H9 (cell line): ENCODE data around the gene OR5H6. TPM values are rescaled to one million over a fixed set of nuclear protein-coding genes. Genes with fewer than 3 reads are reported as not detected.
A peak's percentile ranks its signal among the peaks of the same experiment; 100 is the strongest.

Experiments used
- DNase-seq: peaks from one replicate; pipeline ENCODE4 v3.0.0-alpha.2; 2017
- H2AFZ ChIP-seq: one replicate; pipeline ENCODE4 v1.6.1; 2013; ENCODE audit warnings: mild to moderate bottlenecking, low read length, control low read depth, moderate library complexity
- H2AK5ac ChIP-seq: 2 replicates; pipeline ENCODE4 v1.6.1; 2013; ENCODE audit warnings: low read length, control low read depth, mixed read lengths; ENCODE audit not compliant: insufficient read length
- H2BK120ac ChIP-seq: one replicate; pipeline ENCODE4 v1.6.1; 2013; ENCODE audit warnings: low read depth, mild to moderate bottlenecking, low read length, control low read depth, inconsistent platforms; ENCODE audit not compliant: poor library complexity, severe bottlenecking
- H2BK12ac ChIP-seq: 2 replicates; pipeline ENCODE4 v1.6.1; 2013; ENCODE audit warnings: low read length, control low read depth, mixed read lengths, low read depth; ENCODE audit not compliant: insufficient read length
- H2BK15ac ChIP-seq: 2 replicates; pipeline ENCODE4 v1.6.1; 2013; ENCODE audit warnings: low read depth, low read length, control low read depth
- H2BK20ac ChIP-seq: one replicate; pipeline ENCODE4 v1.6.1; 2013; ENCODE audit warnings: low read depth, mild to moderate bottlenecking, low read length, control low read depth, inconsistent platforms; ENCODE audit not compliant: poor library complexity, severe bottlenecking
- H2BK5ac ChIP-seq: 2 replicates; pipeline ENCODE4 v1.6.1; 2013; ENCODE audit warnings: low read length, control low read depth, mixed read lengths; ENCODE audit not compliant: insufficient read length
- H3K14ac ChIP-seq: 2 replicates; pipeline ENCODE4 v1.6.1; 2013; ENCODE audit warnings: low read length, control low read depth; ENCODE audit not compliant: insufficient read depth
- H3K18ac ChIP-seq: 2 replicates; pipeline ENCODE4 v1.6.1; 2013; ENCODE audit warnings: low read depth, mild to moderate bottlenecking, mixed read lengths, low read length, control low read depth; ENCODE audit not compliant: insufficient read length
- H3K23ac ChIP-seq: 2 replicates; pipeline ENCODE4 v1.6.1; 2013; ENCODE audit warnings: low read length, control low read depth, mixed read lengths, low read depth; ENCODE audit not compliant: insufficient read length
- H3K23me2 ChIP-seq: 2 replicates; pipeline ENCODE4 v1.6.1; 2013; ENCODE audit warnings: low read depth, mild to moderate bottlenecking, mixed read lengths, low read length, control low read depth; ENCODE audit not compliant: insufficient read length, poor library complexity, severe bottlenecking
- H3K27ac ChIP-seq: 2 replicates; pipeline ENCODE4 v1.5.1; 2013; ENCODE audit warnings: low read length, control low read depth, mixed read lengths, low read depth; ENCODE audit not compliant: insufficient read length
- H3K27me3 ChIP-seq: 2 replicates; pipeline ENCODE4 v1.6.1; 2013; ENCODE audit warnings: low read length, control low read depth, inconsistent platforms; ENCODE audit not compliant: insufficient read depth
- H3K4ac ChIP-seq: 2 replicates; pipeline ENCODE4 v1.6.1; 2013; ENCODE audit warnings: low read depth, mild to moderate bottlenecking, control low read depth, inconsistent platforms, low read length, moderate library complexity
- H3K4me1 ChIP-seq: 2 replicates; pipeline ENCODE4 v1.6.1; 2013; ENCODE audit warnings: low read length, control low read depth, inconsistent platforms; ENCODE audit not compliant: insufficient read depth
- H3K4me2 ChIP-seq: 2 replicates; pipeline ENCODE4 v1.6.1; 2013; ENCODE audit warnings: low read length, control low read depth, mixed read lengths; ENCODE audit not compliant: insufficient read length, insufficient read depth
- H3K56ac ChIP-seq: 2 replicates; pipeline ENCODE4 v1.6.1; 2013; ENCODE audit warnings: low read depth, mild to moderate bottlenecking, mixed read lengths, low read length, control low read depth; ENCODE audit not compliant: insufficient read length
- H3K79me1 ChIP-seq: 2 replicates; pipeline ENCODE4 v1.6.1; 2013; ENCODE audit warnings: low read depth, mild to moderate bottlenecking, moderate library complexity, low read length, control low read depth, inconsistent platforms; ENCODE audit not compliant: insufficient read depth, poor library complexity, severe bottlenecking
- H3K79me2 ChIP-seq: 2 replicates; pipeline ENCODE4 v1.6.1; 2013; ENCODE audit warnings: low read length, control low read depth, inconsistent platforms; ENCODE audit not compliant: insufficient read depth
- H3K9ac ChIP-seq: 2 replicates; pipeline ENCODE4 v1.6.1; 2013; ENCODE audit warnings: low read length, control low read depth, mixed read lengths; ENCODE audit not compliant: insufficient read length; ENCODE audit errors: extremely low read depth
- H3K9me3 ChIP-seq: one replicate; pipeline ENCODE4 v1.6.1; 2013; ENCODE audit warnings: low read depth, low read length, inconsistent platforms; ENCODE audit not compliant: control insufficient read depth
- H3T11ph ChIP-seq: one replicate; pipeline ENCODE4 v1.6.1; 2013; ENCODE audit warnings: mild to moderate bottlenecking, low read length, control low read depth, inconsistent platforms
- H4K20me1 ChIP-seq: one replicate; pipeline ENCODE4 v1.6.1; 2013; ENCODE audit not compliant: control insufficient read depth, insufficient read length, insufficient read depth
- H4K5ac ChIP-seq: 2 replicates; pipeline ENCODE4 v1.6.1; 2013; ENCODE audit warnings: low read depth, mild to moderate bottlenecking, mixed read lengths, low read length, control low read depth; ENCODE audit not compliant: insufficient read length
- H4K8ac ChIP-seq: replicated peaks from 2 replicates; pipeline ENCODE4 v1.6.1; 2013; ENCODE audit warnings: low read length, control low read depth, mixed read lengths, low read depth; ENCODE audit not compliant: insufficient read length
- H4K91ac ChIP-seq: 2 replicates; pipeline ENCODE4 v1.6.1; 2013; ENCODE audit warnings: low read depth, mild to moderate bottlenecking, moderate library complexity, mixed read lengths, low read length, control low read depth; ENCODE audit not compliant: insufficient read length
- H3K27ac Mint-ChIP-seq, 3 experiments: 2 replicates in 2 of 3; 3 replicates in 1 of 3; pipeline ENCODE4 v1.8.0; 2020 to 2021; ENCODE audit warnings: mixed read lengths in 3 of 3, mild to moderate bottlenecking in 1 of 3, moderate library complexity in 1 of 3
- H3K27me3 Mint-ChIP-seq: 2 replicates; pipeline ENCODE4 v1.8.0; 2021; ENCODE audit warnings: low read depth, mild to moderate bottlenecking, moderate library complexity, mixed read lengths
- H3K36me3 Mint-ChIP-seq, 3 experiments: 2 replicates in 2 of 3; 3 replicates in 1 of 3; pipeline ENCODE4 v1.8.0; 2020 to 2021; ENCODE audit warnings: low read depth in 3 of 3, mixed read lengths in 3 of 3; ENCODE audit not compliant: insufficient read depth in 1 of 3
- H3K4me1 Mint-ChIP-seq, 2 experiments: 2 replicates each; pipeline ENCODE4 v1.8.0; 2020; ENCODE audit warnings: mixed read lengths in 2 of 2
- H3K4me3 Mint-ChIP-seq, 2 experiments: 2 replicates in 1 of 2; 3 replicates in 1 of 2; pipeline ENCODE4 v1.8.0; 2020 to 2021; ENCODE audit warnings: mild to moderate bottlenecking in 2 of 2, mixed read lengths in 2 of 2, moderate library complexity in 1 of 2
- H3K9me3 Mint-ChIP-seq, 2 experiments: 2 replicates in 1 of 2; 3 replicates in 1 of 2; pipeline ENCODE4 v1.8.0; 2020; ENCODE audit warnings: mild to moderate bottlenecking in 2 of 2, mixed read lengths in 2 of 2, moderate library complexity in 1 of 2
- WGBS: extraction: QIAGEN DNeasy Blood & Tissue Kit; methylation state at CpG from one replicate; pipeline ENCODE4 v1.1.7; 2013; ENCODE audit warnings: missing lambda C conversion rate, low lambda C conversion rate, mixed read lengths; ENCODE audit not compliant: insufficient read length; ENCODE audit errors: extremely low coverage; 5-methylcytosine and 5-hydroxymethylcytosine counted together
- total RNA-seq: library from RNA; stranded (reverse); gene quantifications from 2 replicates; pipeline ENCODE4 v1.2.1, GENCODE V29; 2021
- TF ChIP-seq, protein P1 (sequence below): fragments of 200-600 bp; sonication (generic); conservative IDR thresholded peaks from 3 replicates; pipeline ENCODE4 v1.8.0; 2021; ENCODE audit warnings: antibody characterized with exemption, mild to moderate bottlenecking

The OR5H6 gene
- total RNA-seq, 1 experiment from 2014 or later, result not detected

- Histone ChIP-seq H3K14ac (no peak overlapping the region), H2AFZ (no peak overlapping the region), H2BK20ac (no peak overlapping the region), H4K5ac (no peak overlapping the region), H3K27ac (no peak overlapping the region), H3K79me2 (peaks cover 2% of the 10 kb centered on the region; the same call in 1 of the 2 replicates), H3K4me1 (no peaks in the 10 kb centered on the region), H3K27me3 (no peaks in the 10 kb centered on the region), H2BK120ac (no peak overlapping the region), H3K79me1 (no peaks in the 10 kb centered on the region), H3K56ac (no peak overlapping the region), H2BK5ac (no peak overlapping the region), H4K8ac (no peak overlapping the region), H3K4ac (no peak overlapping the region), H2BK12ac (no peak overlapping the region), H3K18ac (no peak overlapping the region), H4K91ac (no peak overlapping the region), H2BK15ac (no peak overlapping the region), H4K20me1 (no peaks in the 10 kb centered on the region), H3K4me2 (no peak overlapping the region), H3K9me3 (peaks cover 10% of the 10 kb centered on the region), H3K23me2 (no peaks in the 10 kb centered on the region), H3K9ac (no peak overlapping the region), H3T11ph (no peak overlapping the region), H3K23ac (no peak overlapping the region), H2AK5ac (no peak overlapping the region)
- H3K4me1 Mint-ChIP-seq, result peaks cover 7 to 15% of the 10 kb centered on the region in 2 experiments
- H3K9me3 Mint-ChIP-seq, result peaks cover 8 to 18% of the 10 kb centered on the region in 2 experiments
- no peaks in the 10 kb centered on the region for H3K27me3 Mint-ChIP-seq
- peaks cover 12 to 26% (median 23%) of the 10 kb centered on the region in 3 experiments for H3K36me3 Mint-ChIP-seq
- peak; percentile 21 for DNase-seq
- no peak overlapping the region for H3K4me3 Mint-ChIP-seq
- TF ChIP-seq, protein P1, sequence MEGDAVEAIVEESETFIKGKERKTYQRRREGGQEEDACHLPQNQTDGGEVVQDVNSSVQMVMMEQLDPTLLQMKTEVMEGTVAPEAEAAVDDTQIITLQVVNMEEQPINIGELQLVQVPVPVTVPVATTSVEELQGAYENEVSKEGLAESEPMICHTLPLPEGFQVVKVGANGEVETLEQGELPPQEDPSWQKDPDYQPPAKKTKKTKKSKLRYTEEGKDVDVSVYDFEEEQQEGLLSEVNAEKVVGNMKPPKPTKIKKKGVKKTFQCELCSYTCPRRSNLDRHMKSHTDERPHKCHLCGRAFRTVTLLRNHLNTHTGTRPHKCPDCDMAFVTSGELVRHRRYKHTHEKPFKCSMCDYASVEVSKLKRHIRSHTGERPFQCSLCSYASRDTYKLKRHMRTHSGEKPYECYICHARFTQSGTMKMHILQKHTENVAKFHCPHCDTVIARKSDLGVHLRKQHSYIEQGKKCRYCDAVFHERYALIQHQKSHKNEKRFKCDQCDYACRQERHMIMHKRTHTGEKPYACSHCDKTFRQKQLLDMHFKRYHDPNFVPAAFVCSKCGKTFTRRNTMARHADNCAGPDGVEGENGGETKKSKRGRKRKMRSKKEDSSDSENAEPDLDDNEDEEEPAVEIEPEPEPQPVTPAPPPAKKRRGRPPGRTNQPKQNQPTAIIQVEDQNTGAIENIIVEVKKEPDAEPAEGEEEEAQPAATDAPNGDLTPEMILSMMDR, result no peak
- WGBS, result no CpG with 5 or more reads among the region's 3 CpGs
- H3K27ac Mint-ChIP-seq, result no peak overlapping the region
Observed at GRCh38 chr3:98274914-98275313, 10.9 kb downstream of the OR5H6 start.
